ENCODE measurements around the gene RTN4IP1. TPM values are rescaled to one million over a fixed set of nuclear protein-coding genes. Genes with fewer than 3 reads are reported as not detected.
"Not testable (repeated sequence)": the region's sequence is repeated elsewhere in the genome, so short reads cannot be mapped to it uniquely, and the experiment has no call there.

Gene RTN4IP1
- total RNA-seq, 1 experiment from 2014 or later, result 11.2 TPM

GRCh38 chr6:106628658-106629102, 618 bp downstream of the RTN4IP1 start:
- intact Hi-C loops (cut with micrococcal nuclease; ENCODE audit: unreplicated experiment), result loop anchor here (5.0 kb wide), 1 partner anchor 349 kb away; no protein-coding TSS in a partner anchor
- peaks cover 6% of the 10 kb centered on the region for H3K36me3 Mint-ChIP-seq (ENCODE audit: insufficient read depth, unreplicated experiment)
- no peaks in the 10 kb centered on the region for H3K36me3 ChIP-seq (ENCODE audit: control insufficient read depth, insufficient read depth, low read length)
- no peaks in the 10 kb centered on the region for H3K9me3 ChIP-seq
- CTCF ChIA-PET, result no interaction called here
- peaks cover 6% of the 10 kb centered on the region for H3K4me1 Mint-ChIP-seq (ENCODE audit: low read depth, unreplicated experiment)
- TF ChIP-seq, protein P1, sequence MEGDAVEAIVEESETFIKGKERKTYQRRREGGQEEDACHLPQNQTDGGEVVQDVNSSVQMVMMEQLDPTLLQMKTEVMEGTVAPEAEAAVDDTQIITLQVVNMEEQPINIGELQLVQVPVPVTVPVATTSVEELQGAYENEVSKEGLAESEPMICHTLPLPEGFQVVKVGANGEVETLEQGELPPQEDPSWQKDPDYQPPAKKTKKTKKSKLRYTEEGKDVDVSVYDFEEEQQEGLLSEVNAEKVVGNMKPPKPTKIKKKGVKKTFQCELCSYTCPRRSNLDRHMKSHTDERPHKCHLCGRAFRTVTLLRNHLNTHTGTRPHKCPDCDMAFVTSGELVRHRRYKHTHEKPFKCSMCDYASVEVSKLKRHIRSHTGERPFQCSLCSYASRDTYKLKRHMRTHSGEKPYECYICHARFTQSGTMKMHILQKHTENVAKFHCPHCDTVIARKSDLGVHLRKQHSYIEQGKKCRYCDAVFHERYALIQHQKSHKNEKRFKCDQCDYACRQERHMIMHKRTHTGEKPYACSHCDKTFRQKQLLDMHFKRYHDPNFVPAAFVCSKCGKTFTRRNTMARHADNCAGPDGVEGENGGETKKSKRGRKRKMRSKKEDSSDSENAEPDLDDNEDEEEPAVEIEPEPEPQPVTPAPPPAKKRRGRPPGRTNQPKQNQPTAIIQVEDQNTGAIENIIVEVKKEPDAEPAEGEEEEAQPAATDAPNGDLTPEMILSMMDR (IDR thresholded peaks at IDR 0.05; ENCODE audit: insufficient read depth in 1 of 2, low read depth in 1 of 2, low read length in 1 of 2, severe bottlenecking in 1 of 2, unreplicated experiment in 1 of 2), result no peak
- H3K9me3 Mint-ChIP-seq (ENCODE audit: unreplicated experiment), result no peaks in the 10 kb centered on the region
- no peaks in the 10 kb centered on the region for H3K27me3 Mint-ChIP-seq (ENCODE audit: insufficient read depth, unreplicated experiment)
- peak overlapping the region; percentile 94 for H3K27ac Mint-ChIP-seq (ENCODE audit: unreplicated experiment)
- BruUV-seq (replicated peaks), result TSS peak; percentile 97
- H3K4me3 Mint-ChIP-seq (ENCODE audit: unreplicated experiment), result peak overlapping the region; percentile 89
- H3K4me3 ChIP-seq (ENCODE audit: low read depth, low read length), result peak overlapping the region; percentile 54
- no peaks in the 10 kb centered on the region for H3K27me3 ChIP-seq (replicated peaks; ENCODE audit: control insufficient read depth, insufficient read depth, low read length)
- POLR2A ChIA-PET, result no interaction called here
- H3K4me1 ChIP-seq, result peaks cover 4% of the 10 kb centered on the region
- DNase-seq, result no peak

- H3K4me3 ChIP-seq (ENCODE audit: low read depth, low read length); H3K9me3 Mint-ChIP-seq (ENCODE audit: unreplicated experiment); DNase-seq; H3K27me3 Mint-ChIP-seq (ENCODE audit: insufficient read depth, unreplicated experiment); POLR2A ChIA-PET; CTCF ChIA-PET; H3K4me1 Mint-ChIP-seq (ENCODE audit: low read depth, unreplicated experiment); H3K9me3 ChIP-seq; H3K36me3 ChIP-seq (ENCODE audit: control insufficient read depth, insufficient read depth, low read length); H3K27me3 ChIP-seq (replicated peaks; ENCODE audit: control insufficient read depth, insufficient read depth, low read length); H3K4me1 ChIP-seq; H3K27ac Mint-ChIP-seq (ENCODE audit: unreplicated experiment); H3K36me3 Mint-ChIP-seq (ENCODE audit: insufficient read depth, unreplicated experiment); BruUV-seq (replicated peaks): not testable (repeated sequence)
- intact Hi-C loops (cut with micrococcal nuclease; ENCODE audit: unreplicated experiment), result loop anchor here (5.0 kb wide), 1 partner anchor 350 kb away; no protein-coding TSS in a partner anchor
- peak overlapping the region; percentile 89 for H3K4me3 Mint-ChIP-seq (ENCODE audit: unreplicated experiment)
Observed at GRCh38 chr6:106627760-106628159, 1.5 kb downstream of the RTN4IP1 start.

DNA sequence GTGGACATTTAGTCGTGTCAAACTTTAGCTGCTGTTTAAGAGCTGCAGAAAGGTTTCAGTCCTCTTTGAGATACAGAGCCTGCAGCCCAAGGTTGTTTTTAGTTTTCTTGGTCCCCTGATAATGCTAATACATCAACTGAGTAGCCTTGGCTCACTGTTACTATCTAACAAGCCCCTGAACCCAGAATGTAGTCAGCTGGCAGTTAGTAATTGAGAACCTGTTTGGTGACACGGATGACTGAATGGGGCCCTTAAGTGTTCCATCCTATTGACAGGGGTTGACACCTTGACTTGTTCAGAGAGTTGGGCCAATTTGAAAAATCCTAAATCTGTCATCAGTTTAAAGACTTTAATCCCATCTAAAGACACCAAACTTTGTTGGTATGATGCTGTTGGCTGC, 2.8 kb downstream of the RTN4IP1 start:
- H3K27ac Mint-ChIP-seq (ENCODE audit: unreplicated experiment), result no peak overlapping the region
- H3K27me3 Mint-ChIP-seq (ENCODE audit: insufficient read depth, unreplicated experiment), result no peaks in the 10 kb centered on the region
- intact Hi-C loops (cut with micrococcal nuclease; ENCODE audit: unreplicated experiment), result loop anchor here (5.0 kb wide), 1 partner anchor 351 kb away; no protein-coding TSS in a partner anchor
- H3K27me3 ChIP-seq (replicated peaks; ENCODE audit: control insufficient read depth, insufficient read depth, low read length), result no peaks in the 10 kb centered on the region
- H3K4me3 ChIP-seq (ENCODE audit: low read depth, low read length), result no peak overlapping the region
- no peaks in the 10 kb centered on the region for H3K36me3 ChIP-seq (ENCODE audit: control insufficient read depth, insufficient read depth, low read length)
- DNase-seq, result no peak
- H3K36me3 Mint-ChIP-seq (ENCODE audit: insufficient read depth, unreplicated experiment), result peaks cover 6% of the 10 kb centered on the region
- no peaks in the 10 kb centered on the region for H3K9me3 Mint-ChIP-seq (ENCODE audit: unreplicated experiment)
- POLR2A ChIA-PET, result no interaction called here
- H3K9me3 ChIP-seq, result no peaks in the 10 kb centered on the region
- BruUV-seq (replicated peaks), result no TSS peak
- no peak overlapping the region for H3K4me3 Mint-ChIP-seq (ENCODE audit: unreplicated experiment)
- TF ChIP-seq, protein P1 (IDR thresholded peaks at IDR 0.05; ENCODE audit: insufficient read depth in 1 of 2, low read depth in 1 of 2, low read length in 1 of 2, severe bottlenecking in 1 of 2, unreplicated experiment in 1 of 2), result no peak
- peaks cover 6% of the 10 kb centered on the region for H3K4me1 Mint-ChIP-seq (ENCODE audit: low read depth, unreplicated experiment)
- CTCF ChIA-PET, result no interaction called here
- peaks cover 4% of the 10 kb centered on the region for H3K4me1 ChIP-seq

DNA sequence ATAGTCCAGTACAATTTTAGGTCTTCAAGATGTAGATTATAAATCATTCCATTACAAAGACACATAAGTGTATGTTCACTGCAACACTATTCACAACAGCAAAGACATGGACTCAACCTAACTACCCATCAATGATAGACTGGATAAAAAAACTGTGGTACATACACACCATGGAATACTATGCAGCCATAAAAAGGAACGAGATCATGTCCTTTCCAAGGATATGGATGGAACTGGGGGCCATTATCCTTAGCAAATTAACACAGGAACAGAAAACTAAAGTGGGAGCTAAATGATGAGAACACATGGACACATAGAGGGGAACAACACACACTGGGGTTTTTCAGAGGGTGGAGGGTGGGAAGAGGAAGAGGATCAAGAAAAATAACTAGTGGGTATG, 6.3 kb downstream of the RTN4IP1 start:
- intact Hi-C loops (cut with micrococcal nuclease; ENCODE audit: unreplicated experiment), result no loop called here
- Histone ChIP-seq H3K4me1 (0 out of 2 replicates have a peak, but pooled peaks cover under 1% of the 10 kb centered on the region), H3K36me3 (ENCODE audit: control insufficient read depth, insufficient read depth, low read length) (no peaks in the 10 kb centered on the region), H3K9me3 (no peaks in the 10 kb centered on the region), H3K4me3 (ENCODE audit: low read depth, low read length) (no peak overlapping the region), H3K27me3 (replicated peaks; ENCODE audit: control insufficient read depth, insufficient read depth, low read length) (no peaks in the 10 kb centered on the region)
- no peak for DNase-seq
- CTCF ChIA-PET, result no interaction called here
- H3K4me1 Mint-ChIP-seq (ENCODE audit: low read depth, unreplicated experiment), result no peaks in the 10 kb centered on the region
- H3K27ac Mint-ChIP-seq (ENCODE audit: unreplicated experiment), result no peak overlapping the region
- H3K9me3 Mint-ChIP-seq (ENCODE audit: unreplicated experiment), result no peaks in the 10 kb centered on the region
- TF ChIP-seq, protein P1 (IDR thresholded peaks at IDR 0.05; ENCODE audit: insufficient read depth in 1 of 2, low read depth in 1 of 2, low read length in 1 of 2, severe bottlenecking in 1 of 2, unreplicated experiment in 1 of 2), result no peak
- no peaks in the 10 kb centered on the region for H3K27me3 Mint-ChIP-seq (ENCODE audit: insufficient read depth, unreplicated experiment)
- no TSS peak for BruUV-seq (replicated peaks)
- POLR2A ChIA-PET, result no interaction called here
- no peak overlapping the region for H3K4me3 Mint-ChIP-seq (ENCODE audit: unreplicated experiment)
- H3K36me3 Mint-ChIP-seq (ENCODE audit: insufficient read depth, unreplicated experiment), result no peaks in the 10 kb centered on the region
